Testis (tissue), 3 donors: ENCODE data around the gene POGK. TPM values are rescaled to one million over a fixed set of nuclear protein-coding genes. Genes with fewer than 3 reads are reported as not detected.

Source experiments
- DNase-seq: peaks from one replicate; pipeline ENCODE4 v3.0.0-alpha.2; 2019
- H3K27ac ChIP-seq, 2 donors: fragments of 200-600 bp; sonication (generic); one replicate each; pipeline ENCODE4 v1.5.1; 2019
- H3K27me3 ChIP-seq: fragments of 200-600 bp; sonication (generic); one replicate; pipeline ENCODE4 v1.5.1; 2019
- H3K36me3 ChIP-seq: fragments of 200-600 bp; sonication (generic); one replicate; pipeline ENCODE4 v1.5.1; 2017; ENCODE audit warnings: low read depth; ENCODE audit errors: missing control alignments
- H3K4me1 ChIP-seq: fragments of 200-600 bp; sonication (generic); one replicate; pipeline ENCODE4 v1.5.1; 2019
- H3K4me3 ChIP-seq, 2 donors: fragments of 200-600 bp; sonication (generic); one replicate each; pipeline ENCODE4 v1.5.1; 2017 to 2019
- H3K9me3 ChIP-seq: fragments of 200-600 bp; sonication (generic); one replicate; pipeline ENCODE4 v1.5.1; 2017
- CTCF ChIP-seq, 3 experiments: fragments of 450-650 bp in 2 of 3; fragments of 200-600 bp in 1 of 3; sonication (generic) in 1 of 3; IDR thresholded peaks; one replicate each; pipeline ENCODE4 v1.5.1; 2016 to 2019; ENCODE audit warnings: antibody characterized with exemption in 3 of 3, mild to moderate bottlenecking in 2 of 3, moderate library complexity in 1 of 3
- POLR2A ChIP-seq: fragments of 450-650 bp; IDR thresholded peaks from one replicate; pipeline ENCODE4 v1.6.1; 2017; ENCODE audit warnings: antibody characterized with exemption, mild to moderate bottlenecking, moderate library complexity
- WGBS, 2 donors: methylation state at CpG; one replicate each; pipeline ENCODE4 v1.1.5; 2018; 5-methylcytosine and 5-hydroxymethylcytosine counted together
- intact Hi-C: fragments of 100-400 bp; cut with DNase I; formaldehyde crosslinking; loops from one replicate; pipeline ENCODE4 v1.15.1; 2023; ENCODE audit warnings: low total_unique reads
- polyA plus RNA-seq: library from polyadenylated mRNA; stranded (reverse); fragments of 350-450 nt; fragmentation: Illumina TruSeq; extraction: RNeasy Lipid Tissue Mini Kit (QIAGEN cat#74804); gene quantifications from one replicate; pipeline ENCODE4 v1.2.3, GENCODE V29; 2014; ENCODE audit warnings: low read depth, low replicate concordance; ENCODE audit not compliant: insufficient read depth
- total RNA-seq, 2 donors: library from RNA; depleted of rRNA; stranded (reverse); fragments of >200 nt; gene quantifications; one replicate each; pipeline ENCODE4 v1.2.3, GENCODE V29; 2016

The POGK gene
- total and polyA plus RNA-seq, 3 donors from 2014 or later: 14.3 to 29.4 (median 29.2) TPM

GRCh38 chr1:166900987-166901386 is 61.7 kb downstream of the POGK start:
- Histone ChIP-seq H3K27ac (no peak overlapping the region), H3K27me3 (no peaks in the 10 kb centered on the region), H3K36me3 (no peaks in the 10 kb centered on the region), H3K4me1 (no peaks in the 10 kb centered on the region), H3K9me3 (no peaks in the 10 kb centered on the region), H3K4me3 (no peak overlapping the region)
- WGBS, 2 donors: 52 to 59% methylated on average over 4 of the region's 4 CpGs
- intact Hi-C loops: no loop called here
- TF ChIP-seq POLR2A (no peak), CTCF (IDR thresholded peaks at IDR 0.05) (no peak)
- no peak for DNase-seq

- intact Hi-C loops: no loop called here
- Histone ChIP-seq H3K9me3 (no peaks in the 10 kb centered on the region), H3K36me3 (no peaks in the 10 kb centered on the region), H3K27ac (no peak overlapping the region), H3K27me3 (no peaks in the 10 kb centered on the region), H3K4me3 (no peak overlapping the region), H3K4me1 (no peaks in the 10 kb centered on the region)
- 80 to 90% methylated on average over 1 of the region's 1 CpG for WGBS, 2 donors
- no peak for DNase-seq
- TF ChIP-seq CTCF (IDR thresholded peaks at IDR 0.05): no peak
- TF ChIP-seq POLR2A: no peak
Measured at GRCh38 chr1:166902279-166902678, 63.0 kb downstream of the POGK start.

- no peak for TF ChIP-seq CTCF (IDR thresholded peaks at IDR 0.05)
- TF ChIP-seq POLR2A: no peak
- no peak overlapping the region for H3K27ac ChIP-seq
- no peaks in the 10 kb centered on the region for H3K4me1 ChIP-seq
- intact Hi-C loops: no loop called here
- H3K9me3 ChIP-seq: no peaks in the 10 kb centered on the region
- no peak overlapping the region for H3K4me3 ChIP-seq
- WGBS, 2 donors: 50 to 69% methylated on average over 1 of the region's 1 CpG
- DNase-seq: no peak
- no peaks in the 10 kb centered on the region for H3K27me3 ChIP-seq
- no peaks in the 10 kb centered on the region for H3K36me3 ChIP-seq
Measured at GRCh38 chr1:166903232-166903631, 64.0 kb downstream of the POGK start.

GRCh38 chr1:166905136-166905535 is 65.9 kb downstream of the POGK start:
- Histone ChIP-seq H3K27me3 (no peaks in the 10 kb centered on the region), H3K36me3 (no peaks in the 10 kb centered on the region), H3K9me3 (no peaks in the 10 kb centered on the region), H3K4me3 (no peak overlapping the region), H3K4me1 (no peaks in the 10 kb centered on the region), H3K27ac (no peak overlapping the region)
- 44 to 52% methylated on average over 2 of the region's 2 CpGs for WGBS, 2 donors
- TF ChIP-seq POLR2A (no peak), CTCF (IDR thresholded peaks at IDR 0.05) (no peak)
- DNase-seq: no peak
- intact Hi-C loops: no loop called here

- DNase-seq: no peak
- H3K36me3 ChIP-seq: no peaks in the 10 kb centered on the region
- H3K27ac ChIP-seq: no peak overlapping the region
- H3K9me3 ChIP-seq: no peaks in the 10 kb centered on the region
- WGBS, 2 donors: 69 to 73% methylated on average over 3 of the region's 3 CpGs
- no peaks in the 10 kb centered on the region for H3K4me1 ChIP-seq
- no peaks in the 10 kb centered on the region for H3K27me3 ChIP-seq
- no peak overlapping the region for H3K4me3 ChIP-seq
- intact Hi-C loops: no loop called here
- TF ChIP-seq CTCF (IDR thresholded peaks at IDR 0.05) (no peak), POLR2A (no peak)
Measured at GRCh38 chr1:166905900-166906299, 66.6 kb downstream of the POGK start.
